GM10266 (cell line): ENCODE measurements around the gene MAN1B1.

Source experiments
- DNase-seq: peaks from one replicate; pipeline ENCODE4 v3.0.0; 2012; ENCODE audit errors: extremely low spot score
- TF ChIP-seq, protein P1 (sequence below): IDR thresholded peaks from 2 replicates; pipeline ENCODE4 v1.5.1; 2012; ENCODE audit warnings: mild to moderate bottlenecking, low read depth; ENCODE audit not compliant: control insufficient read depth, insufficient read depth; ENCODE audit errors: missing control alignments

The MAN1B1 gene

GRCh38 chr9:137053944-137054931 is 32.5 kb upstream of the MAN1B1 start, which contains the start of gene ENTPD2:
TSS of gene ENTPD2 (minus strand) at chr9:137054061. CDS start at chr9:137053997, 64 bp downstream.
- TF ChIP-seq, protein P1, sequence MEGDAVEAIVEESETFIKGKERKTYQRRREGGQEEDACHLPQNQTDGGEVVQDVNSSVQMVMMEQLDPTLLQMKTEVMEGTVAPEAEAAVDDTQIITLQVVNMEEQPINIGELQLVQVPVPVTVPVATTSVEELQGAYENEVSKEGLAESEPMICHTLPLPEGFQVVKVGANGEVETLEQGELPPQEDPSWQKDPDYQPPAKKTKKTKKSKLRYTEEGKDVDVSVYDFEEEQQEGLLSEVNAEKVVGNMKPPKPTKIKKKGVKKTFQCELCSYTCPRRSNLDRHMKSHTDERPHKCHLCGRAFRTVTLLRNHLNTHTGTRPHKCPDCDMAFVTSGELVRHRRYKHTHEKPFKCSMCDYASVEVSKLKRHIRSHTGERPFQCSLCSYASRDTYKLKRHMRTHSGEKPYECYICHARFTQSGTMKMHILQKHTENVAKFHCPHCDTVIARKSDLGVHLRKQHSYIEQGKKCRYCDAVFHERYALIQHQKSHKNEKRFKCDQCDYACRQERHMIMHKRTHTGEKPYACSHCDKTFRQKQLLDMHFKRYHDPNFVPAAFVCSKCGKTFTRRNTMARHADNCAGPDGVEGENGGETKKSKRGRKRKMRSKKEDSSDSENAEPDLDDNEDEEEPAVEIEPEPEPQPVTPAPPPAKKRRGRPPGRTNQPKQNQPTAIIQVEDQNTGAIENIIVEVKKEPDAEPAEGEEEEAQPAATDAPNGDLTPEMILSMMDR: no peak
- DNase-seq: no peak

DNA sequence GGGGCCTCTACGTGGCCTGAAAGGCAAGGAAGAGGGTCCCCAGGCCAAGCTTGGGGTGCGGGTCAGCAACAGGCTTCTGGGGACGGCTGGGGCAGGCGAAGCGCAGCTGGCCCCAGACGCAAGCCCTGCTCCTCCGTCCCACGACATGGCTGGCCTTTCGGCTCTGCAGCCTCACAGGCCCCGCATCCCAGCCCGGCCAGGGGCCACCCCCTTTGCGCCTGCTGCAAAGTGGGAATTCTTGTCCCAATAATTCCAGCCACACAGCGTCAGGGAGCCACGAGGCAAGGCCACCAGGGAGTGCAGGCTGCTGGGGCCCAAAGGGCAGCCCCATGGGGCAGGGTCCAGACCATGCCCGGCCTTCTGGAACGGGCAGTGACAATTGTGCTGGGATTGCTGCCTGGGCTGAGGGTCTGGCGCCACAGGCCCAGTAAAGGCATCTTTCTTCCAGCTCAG is 31.8 kb upstream of the MAN1B1 start:
- no peak for DNase-seq
- TF ChIP-seq, protein P1: no peak

GRCh38 chr9:137055385-137056364 is 31.1 kb upstream of the MAN1B1 start:
- no peak for DNase-seq
- TF ChIP-seq, protein P1: no peak

- TF ChIP-seq, protein P1: no peak
- DNase-seq: no peak
Observed at GRCh38 chr9:137056739-137057415, 29.9 kb upstream of the MAN1B1 start.

DNA sequence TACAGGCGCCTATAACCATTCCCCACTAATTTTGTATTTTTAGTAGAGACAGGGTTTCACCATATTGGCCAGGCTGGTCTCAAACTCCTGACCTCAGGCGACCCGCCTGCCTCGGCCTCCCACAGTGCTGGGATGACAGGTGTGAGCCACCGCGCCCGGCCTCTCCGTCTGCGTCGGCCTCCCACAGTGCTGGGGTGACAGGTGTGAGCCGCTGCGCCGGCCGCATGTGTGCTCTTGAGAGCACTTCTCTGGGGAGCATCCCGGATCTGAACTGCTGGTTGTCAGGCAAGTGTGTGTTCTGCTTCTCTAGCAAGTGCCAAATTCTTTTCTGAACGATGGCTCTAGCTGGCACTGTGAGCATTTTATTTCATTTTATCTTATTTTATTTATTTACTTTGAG is 29.2 kb upstream of the MAN1B1 start:
- DNase-seq: no peak
- TF ChIP-seq, protein P1: no peak

DNA sequence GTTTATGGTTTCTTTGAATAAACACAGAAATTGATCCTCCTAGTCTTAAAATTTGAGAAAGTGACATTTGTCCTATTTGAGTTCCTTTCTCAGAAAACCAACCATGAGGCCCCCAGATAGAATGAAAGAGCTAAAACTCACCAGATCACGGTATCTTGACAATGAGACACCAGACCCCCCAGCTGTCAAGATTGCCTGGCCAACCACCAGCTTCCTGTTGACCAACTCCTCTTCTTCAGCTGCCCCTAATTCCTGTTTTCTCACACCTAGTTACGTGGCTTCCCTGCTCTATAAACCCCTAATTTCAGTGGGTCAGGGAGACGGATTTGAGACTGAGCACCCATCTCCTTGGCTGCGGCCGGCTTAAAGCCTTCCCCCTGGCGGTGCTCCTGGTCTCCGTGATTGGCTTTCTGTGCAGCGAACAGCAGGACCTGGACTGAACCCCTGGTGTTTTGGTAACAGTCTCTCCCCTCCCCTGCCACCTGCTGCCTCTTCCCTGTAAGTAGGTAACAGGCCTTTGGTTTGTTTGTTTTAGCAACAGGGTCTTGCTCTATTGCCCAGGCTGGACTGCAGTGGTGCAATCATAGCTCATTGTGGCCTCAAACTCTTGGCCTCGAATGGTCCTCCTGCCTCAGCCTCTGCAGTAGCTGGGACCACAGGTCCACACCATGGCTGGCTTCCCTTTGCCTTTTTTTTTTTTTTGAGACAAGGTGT is 28.1 kb upstream of the MAN1B1 start:
- no peak for DNase-seq
- TF ChIP-seq, protein P1: no peak
